Spleen (tissue), 7 donors: ENCODE results near the gene ZSCAN20.

Experiments
- POLR2A ChIP-seq, 3 donors: fragments of 450-650 bp; IDR thresholded peaks; one replicate each; pipeline ENCODE4 v1.5.1; 2017; ENCODE audit warnings: antibody characterized with exemption in 3 of 3, mild to moderate bottlenecking in 1 of 3
- TF ChIP-seq, protein P1 (sequence below), 11 experiments: fragments of 200-600 bp in 7 of 11; fragments of 450-650 bp in 4 of 11; sonication (generic) in 4 of 11; IDR thresholded peaks in 8 of 11; conservative IDR thresholded peaks in 3 of 11; 1 replicate in 7 of 11; 2 replicates in 4 of 11; pipeline versions ENCODE4 v1.4.0 to v1.8.0; 2016 to 2021; ENCODE audit warnings: antibody characterized with exemption in 11 of 11, inconsistent platforms in 4 of 11, mild to moderate bottlenecking in 1 of 11
- donor health status: DM: no; HTN: no; CAD: no; lungs with moderate emphysema.
- donor health status: DM: no; HTN: no; CAD: no.
- donor health status: DM: no; HTN: no; CAD: no.

DNA sequence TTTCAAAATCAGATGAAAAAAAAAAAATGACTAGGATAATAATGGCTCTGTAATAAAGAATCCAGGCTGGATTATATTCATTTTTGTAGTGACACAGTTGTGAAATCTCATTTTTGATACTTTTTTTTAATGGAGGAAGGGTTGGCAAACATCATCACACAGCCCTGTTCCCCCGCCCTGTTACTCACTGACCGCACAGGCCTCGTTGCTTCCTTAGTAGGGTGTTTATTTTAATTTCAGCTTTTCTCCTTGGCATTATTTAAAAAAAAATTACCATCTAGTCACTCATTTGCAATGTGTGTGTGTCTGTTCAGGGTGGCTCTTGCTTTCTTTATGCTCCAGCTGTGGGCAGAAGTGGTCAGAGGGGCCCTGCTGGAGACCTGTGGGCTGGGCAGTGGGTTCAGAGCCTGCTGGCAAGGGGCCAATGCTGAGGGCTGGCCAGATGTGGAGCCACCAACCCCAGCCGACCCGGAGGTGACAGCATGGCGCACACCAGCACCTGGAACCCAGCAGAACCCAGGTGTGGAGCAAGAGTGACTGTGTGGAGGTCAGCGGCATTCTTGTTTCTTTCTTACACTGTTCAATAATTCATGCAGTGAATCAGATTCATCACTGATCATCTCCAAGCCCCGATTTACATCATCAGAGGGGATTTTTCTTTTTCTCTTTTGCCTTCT lies 44.6 kb downstream of the ZSCAN20 start:
- TF ChIP-seq, protein P1, sequence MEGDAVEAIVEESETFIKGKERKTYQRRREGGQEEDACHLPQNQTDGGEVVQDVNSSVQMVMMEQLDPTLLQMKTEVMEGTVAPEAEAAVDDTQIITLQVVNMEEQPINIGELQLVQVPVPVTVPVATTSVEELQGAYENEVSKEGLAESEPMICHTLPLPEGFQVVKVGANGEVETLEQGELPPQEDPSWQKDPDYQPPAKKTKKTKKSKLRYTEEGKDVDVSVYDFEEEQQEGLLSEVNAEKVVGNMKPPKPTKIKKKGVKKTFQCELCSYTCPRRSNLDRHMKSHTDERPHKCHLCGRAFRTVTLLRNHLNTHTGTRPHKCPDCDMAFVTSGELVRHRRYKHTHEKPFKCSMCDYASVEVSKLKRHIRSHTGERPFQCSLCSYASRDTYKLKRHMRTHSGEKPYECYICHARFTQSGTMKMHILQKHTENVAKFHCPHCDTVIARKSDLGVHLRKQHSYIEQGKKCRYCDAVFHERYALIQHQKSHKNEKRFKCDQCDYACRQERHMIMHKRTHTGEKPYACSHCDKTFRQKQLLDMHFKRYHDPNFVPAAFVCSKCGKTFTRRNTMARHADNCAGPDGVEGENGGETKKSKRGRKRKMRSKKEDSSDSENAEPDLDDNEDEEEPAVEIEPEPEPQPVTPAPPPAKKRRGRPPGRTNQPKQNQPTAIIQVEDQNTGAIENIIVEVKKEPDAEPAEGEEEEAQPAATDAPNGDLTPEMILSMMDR (IDR thresholded peaks at IDR 0.05 in 8 of 11, conservative IDR thresholded peaks at IDR 0.05 in 3 of 11): no peak
- TF ChIP-seq POLR2A (IDR thresholded peaks at IDR 0.05): no peak
